Heart left ventricle (tissue), 16 donors: ENCODE results near the gene KIRREL1. TPM values are rescaled to one million over a fixed set of nuclear protein-coding genes. Genes with fewer than 3 reads are reported as not detected.

Experiments
- ATAC-seq, 4 donors: fragments of 200-7000 bp; cut with Tn5 transposase; one replicate each; pipeline ENCODE4 v1.9.1; 2020 to 2022; ENCODE audit warnings: moderate library complexity in 4 of 4, mild to moderate bottlenecking in 3 of 4, moderate number of reproducible peaks in 1 of 4
- DNase-seq, 5 donors: peaks; one replicate each; pipeline ENCODE4 v3.0.0-alpha.2; 2020
- H3K27ac ChIP-seq, 12 donors: fragments of 200-600 bp; sonication (generic) in 4 of 12; one replicate each; pipeline versions ENCODE4 v1.5.0 to v1.8.0; 2016 to 2022; ENCODE audit warnings: mild to moderate bottlenecking in 2 of 12
- H3K27me3 ChIP-seq, 9 donors: fragments of 200-600 bp; sonication (generic) in 2 of 9; one replicate each; pipeline versions ENCODE4 v1.5.1 to v1.8.0; 2016 to 2022; ENCODE audit warnings: mild to moderate bottlenecking in 3 of 9
- H3K36me3 ChIP-seq, 9 donors: fragments of 200-600 bp; sonication (generic) in 2 of 9; one replicate each; pipeline versions ENCODE4 v1.5.0 to v1.8.0; 2018 to 2022; ENCODE audit warnings: mild to moderate bottlenecking in 2 of 9
- H3K4me1 ChIP-seq, 12 donors: fragments of 200-600 bp; sonication (generic) in 4 of 12; one replicate each; pipeline versions ENCODE4 v1.5.0 to v1.8.0; 2016 to 2022; ENCODE audit warnings: mild to moderate bottlenecking in 3 of 12
- H3K4me3 ChIP-seq, 12 donors: fragments of 200-600 bp; sonication (generic) in 4 of 12; one replicate each; pipeline versions ENCODE4 v1.5.0 to v1.8.0; 2017 to 2022; ENCODE audit warnings: mild to moderate bottlenecking in 9 of 12, moderate library complexity in 4 of 12
- H3K9me3 ChIP-seq, 12 donors: fragments of 200-600 bp; sonication (generic) in 4 of 12; one replicate each; pipeline versions ENCODE4 v1.5.0 to v1.8.0; 2016 to 2022; ENCODE audit warnings: mild to moderate bottlenecking in 1 of 12
- POLR2A ChIP-seq, 2 donors: fragments of 450-650 bp; IDR thresholded peaks; one replicate each; pipeline ENCODE4 v1.6.1; 2017; ENCODE audit warnings: antibody characterized with exemption in 2 of 2, mild to moderate bottlenecking in 2 of 2, moderate library complexity in 2 of 2
- WGBS, 4 donors: extraction: QIAGEN DNeasy Blood & Tissue Kit in 2 of 4; methylation state at CpG; one replicate each; pipeline versions ENCODE4 v1.1.5 to v1.1.7; 2013 to 2018; 5-methylcytosine and 5-hydroxymethylcytosine counted together
- intact Hi-C, 10 donors: fragments of 100-400 bp; cut with DNase I; formaldehyde crosslinking; loops; one replicate each; pipeline versions ENCODE4 v1.11.1 to v1.14.2; 2022
- polyA plus RNA-seq, 2 donors: library from polyadenylated mRNA; stranded (reverse); fragments of 200-250 nt; gene quantifications; one replicate each; pipeline ENCODE4 v1.2.3, GENCODE V29; 2013
- total RNA-seq, 9 donors: library from RNA; depleted of rRNA in 2 of 9; stranded (reverse); fragments of >200 nt in 2 of 9; fragmentation: NEBNext Ultra II Directional in 3 of 9; extraction: Animal tissue kit (Norgen Biotek cat#: 25700) in 3 of 9; gene quantifications; one replicate each; pipeline versions ENCODE4 v1.1.0 to v1.2.4, GENCODE V29; 2016 to 2023
- TF ChIP-seq, protein P1 (sequence below), 12 donors: fragments of 200-600 bp; sonication (generic) in 4 of 12; IDR thresholded peaks; one replicate each; pipeline versions ENCODE4 v1.5.0 to v1.8.0; 2018 to 2022; ENCODE audit warnings: antibody characterized with exemption in 12 of 12, mild to moderate bottlenecking in 5 of 12
- donor health status: ischemic (EF 13 %, LVEDD 7.1; RV severe dilation, severe dysfunction).
- donor health status: healthy with polysubstance abuse.
- donor health status: DM: no; HTN: yes; CAD: no.
- donor health status: DM: no; HTN: no; CAD: no.
- donor health status: ischemic (EF 25% LVEDD 6.9; RV normal size, moderate dysfunction).
- donor health status: ischemic (EF 25% LVEDD 5.7; RV mildly dilated, moderate dysfunction).
- donor health status: healthy.
- donor health status: DM: yes; HTN: yes; CAD: no.
- donor health status: ischemic (EF 35%, LVEDD 5.7; RV mildly dilated, moderate dysfunction).
- donor health status: nonischemic (EF 11% LVEDD 7.7; RV severe dilation, severe dysfunction).
- donor health status: DM: yes; HTN: yes; CAD: no.
- donor health status: PGD.
- donor health status: ischemic (EF 29% LVEDD 5.4; RV normal size, mild dysfunction).
- donor health status: nonischemic (EF 23%, LVEDD 6.1; RV moderate dilation, normal function).

Gene KIRREL1
- total and polyA plus RNA-seq, 11 donors, result 3.2 to 22.7 (median 8.2) TPM

GRCh38 chr1:157976888-157977287 is 16.6 kb upstream of the KIRREL1 start:
- Histone ChIP-seq H3K4me1 (peaks cover 0 to 13% (median 0%) of the 10 kb centered on the region in 12 donors), H3K36me3 (no peaks in the 10 kb centered on the region), H3K9me3 (no peaks in the 10 kb centered on the region), H3K27ac (no peak overlapping the region), H3K27me3 (peaks cover 0 to 23% (median 0%) of the 10 kb centered on the region in 9 donors), H3K4me3 (no peak overlapping the region)
- intact Hi-C loops, result no loop called here
- 90 to 93% (median 92%) methylated on average over 2 of the region's 2 CpGs for WGBS, 4 donors
- TF ChIP-seq, protein P1, sequence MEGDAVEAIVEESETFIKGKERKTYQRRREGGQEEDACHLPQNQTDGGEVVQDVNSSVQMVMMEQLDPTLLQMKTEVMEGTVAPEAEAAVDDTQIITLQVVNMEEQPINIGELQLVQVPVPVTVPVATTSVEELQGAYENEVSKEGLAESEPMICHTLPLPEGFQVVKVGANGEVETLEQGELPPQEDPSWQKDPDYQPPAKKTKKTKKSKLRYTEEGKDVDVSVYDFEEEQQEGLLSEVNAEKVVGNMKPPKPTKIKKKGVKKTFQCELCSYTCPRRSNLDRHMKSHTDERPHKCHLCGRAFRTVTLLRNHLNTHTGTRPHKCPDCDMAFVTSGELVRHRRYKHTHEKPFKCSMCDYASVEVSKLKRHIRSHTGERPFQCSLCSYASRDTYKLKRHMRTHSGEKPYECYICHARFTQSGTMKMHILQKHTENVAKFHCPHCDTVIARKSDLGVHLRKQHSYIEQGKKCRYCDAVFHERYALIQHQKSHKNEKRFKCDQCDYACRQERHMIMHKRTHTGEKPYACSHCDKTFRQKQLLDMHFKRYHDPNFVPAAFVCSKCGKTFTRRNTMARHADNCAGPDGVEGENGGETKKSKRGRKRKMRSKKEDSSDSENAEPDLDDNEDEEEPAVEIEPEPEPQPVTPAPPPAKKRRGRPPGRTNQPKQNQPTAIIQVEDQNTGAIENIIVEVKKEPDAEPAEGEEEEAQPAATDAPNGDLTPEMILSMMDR (IDR thresholded peaks at IDR 0.05), result no peak
- no peak for TF ChIP-seq POLR2A (IDR thresholded peaks at IDR 0.05)
- ATAC-seq (no peak), DNase-seq (no peak)

- 17 to 22% (median 20%) methylated on average over 23 to 38 of the region's 38 CpGs for WGBS, 4 donors
- Histone ChIP-seq H3K4me1 (peaks cover 0 to 13% (median 0%) of the 10 kb centered on the region in 12 donors), H3K36me3 (no peaks in the 10 kb centered on the region), H3K27me3 (peaks cover 0 to 23% (median 0%) of the 10 kb centered on the region in 9 donors), H3K4me3 (peak overlapping the region; percentile 3 to 54 (median 44)), H3K9me3 (no peaks in the 10 kb centered on the region), H3K27ac (peak overlapping the region in 2 of 12 donors; percentile 13 to 38)
- peak in 2 of 5 donors; percentile 53 to 68 for DNase-seq
- no peak for TF ChIP-seq POLR2A (IDR thresholded peaks at IDR 0.05)
- TF ChIP-seq, protein P1 (IDR thresholded peaks at IDR 0.05), result peak in 6 of 12 donors; percentile 5 to 28 (median 10)
- intact Hi-C loops, result no loop called here
- peak in 3 of 4 donors; percentile 66 to 81 (median 79) for ATAC-seq
Observed at GRCh38 chr1:157978586-157979403, 14.7 kb upstream of the KIRREL1 start.

- peaks cover 0 to 20% (median 0%) of the 10 kb centered on the region in 9 donors for H3K27me3 ChIP-seq
- DNase-seq (no peak), ATAC-seq (no peak)
- intact Hi-C loops, result no loop called here
- no peak overlapping the region for H3K4me3 ChIP-seq
- 59 to 71% (median 70%) methylated on average over 2 of the region's 2 CpGs for WGBS, 4 donors
- peaks cover 0 to 13% (median 0%) of the 10 kb centered on the region in 12 donors for H3K4me1 ChIP-seq
- no peak for TF ChIP-seq POLR2A (IDR thresholded peaks at IDR 0.05)
- TF ChIP-seq, protein P1 (IDR thresholded peaks at IDR 0.05), result no peak
- H3K36me3 ChIP-seq, result no peaks in the 10 kb centered on the region
- no peaks in the 10 kb centered on the region for H3K9me3 ChIP-seq
- H3K27ac ChIP-seq, result no peak overlapping the region
Observed at GRCh38 chr1:157982136-157982535, 11.3 kb upstream of the KIRREL1 start.

DNA sequence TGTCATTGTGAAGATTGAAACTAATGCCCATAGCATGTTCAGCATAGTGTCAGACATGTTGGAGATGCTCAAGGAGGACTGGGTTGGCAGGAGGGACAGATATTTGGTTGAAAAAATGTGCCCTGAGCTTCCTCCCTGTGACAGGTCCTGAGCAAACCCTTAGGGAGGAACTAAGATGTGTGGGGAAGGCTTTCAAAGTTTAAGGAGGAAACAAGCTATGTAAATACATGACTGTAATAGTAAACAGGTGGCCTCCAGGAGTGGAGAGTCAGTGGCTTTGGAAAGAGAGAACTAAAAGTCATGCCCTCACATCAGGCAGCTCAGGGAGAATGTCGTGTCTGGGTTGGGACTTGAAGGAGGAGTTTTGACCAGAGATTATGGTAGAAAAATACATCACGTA is 9.7 kb upstream of the KIRREL1 start:
- TF ChIP-seq, protein P1 (IDR thresholded peaks at IDR 0.05), result no peak
- no peak for TF ChIP-seq POLR2A (IDR thresholded peaks at IDR 0.05)
- DNase-seq (no peak), ATAC-seq (no peak)
- Histone ChIP-seq H3K27me3 (peaks cover 0 to 10% (median 0%) of the 10 kb centered on the region in 9 donors), H3K27ac (no peak overlapping the region), H3K4me1 (peaks cover 0 to 5% (median 0%) of the 10 kb centered on the region in 12 donors), H3K9me3 (no peaks in the 10 kb centered on the region), H3K4me3 (no peak overlapping the region), H3K36me3 (no peaks in the 10 kb centered on the region)
- intact Hi-C loops, result no loop called here
- WGBS, 4 donors, result 79 to 87% (median 86%) methylated on average over 2 of the region's 2 CpGs
